ENCODE measurements around the gene ASTN2. TPM values are rescaled to one million over a fixed set of nuclear protein-coding genes. Genes with fewer than 3 reads are reported as not detected.

Gene ASTN2
- total and polyA plus RNA-seq, 3 donors from 2014 or later: 55.7 to 157 (median 117) TPM

- 63 to 78% methylated on average over 2 of the region's 2 CpGs for WGBS, 2 donors
- no peaks in the 10 kb centered on the region for H3K36me3 ChIP-seq (ENCODE audit: low read depth, missing control alignments)
- DNase-seq: no peak
- intact Hi-C loops (cut with DNase I; ENCODE audit: low total_unique reads): no loop called here
- H3K27ac ChIP-seq: no peak overlapping the region
- H3K9me3 ChIP-seq: no peaks in the 10 kb centered on the region
- H3K4me3 ChIP-seq: no peak overlapping the region
- H3K27me3 ChIP-seq: no peaks in the 10 kb centered on the region
- TF ChIP-seq CTCF (IDR thresholded peaks at IDR 0.05) (no peak), POLR2A (IDR thresholded peaks at IDR 0.05) (no peak)
- H3K4me1 ChIP-seq: no peaks in the 10 kb centered on the region
Observed at GRCh38 chr9:116720111-116720510, 694.7 kb downstream of the ASTN2 start.

DNA sequence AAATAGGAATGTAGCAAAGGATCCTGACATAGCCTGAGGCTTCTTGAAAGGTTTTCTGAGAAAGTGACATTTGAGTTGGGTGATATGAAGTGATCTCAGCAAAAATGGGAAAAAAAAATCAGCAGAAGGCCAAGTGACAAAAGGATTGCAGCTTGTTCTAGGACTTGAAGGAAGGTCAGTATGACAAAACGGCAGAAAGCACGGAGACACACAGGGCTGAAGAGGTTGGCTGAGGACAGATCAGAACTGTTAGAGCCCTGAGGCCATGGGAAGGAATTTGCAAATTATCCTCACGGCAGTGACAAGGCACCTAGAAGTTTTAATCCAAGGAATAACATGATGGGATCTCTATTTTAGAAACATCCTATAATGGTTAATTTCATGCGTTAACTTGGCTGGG, 696.7 kb downstream of the ASTN2 start:
- Histone ChIP-seq H3K9me3 (no peaks in the 10 kb centered on the region), H3K27me3 (no peaks in the 10 kb centered on the region), H3K27ac (no peak overlapping the region), H3K4me1 (no peaks in the 10 kb centered on the region), H3K4me3 (no peak overlapping the region), H3K36me3 (ENCODE audit: low read depth, missing control alignments) (no peaks in the 10 kb centered on the region)
- no peak for TF ChIP-seq POLR2A (IDR thresholded peaks at IDR 0.05)
- TF ChIP-seq CTCF (IDR thresholded peaks at IDR 0.05): no peak
- 85 to 91% methylated on average over 4 of the region's 4 CpGs for WGBS, 2 donors
- DNase-seq: no peak
- intact Hi-C loops (cut with DNase I; ENCODE audit: low total_unique reads): no loop called here

DNA sequence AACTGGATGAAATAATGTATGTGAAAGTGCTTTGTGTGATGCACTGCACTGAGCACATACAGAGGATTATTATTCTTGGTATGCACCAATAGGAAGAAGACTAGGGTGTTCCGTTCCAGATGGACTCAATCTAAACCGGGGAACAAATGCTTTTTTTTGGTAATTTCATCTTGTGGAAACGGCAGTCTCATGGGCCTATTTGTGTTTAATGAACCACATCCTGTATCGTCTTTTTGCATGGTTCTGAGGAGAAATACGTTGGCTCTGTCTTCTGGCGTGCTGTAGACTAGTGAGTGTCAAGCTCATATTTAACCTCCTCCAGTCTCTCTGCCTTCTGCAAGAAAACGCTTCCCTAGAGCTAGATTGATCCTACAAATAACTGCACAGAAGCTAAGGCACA, 697.7 kb downstream of the ASTN2 start:
- no peak for DNase-seq
- 35 to 58% methylated on average over 7 of the region's 7 CpGs for WGBS, 2 donors
- no peaks in the 10 kb centered on the region for H3K4me1 ChIP-seq
- no peak overlapping the region for H3K4me3 ChIP-seq
- TF ChIP-seq CTCF (IDR thresholded peaks at IDR 0.05) (no peak), POLR2A (IDR thresholded peaks at IDR 0.05) (no peak)
- no peaks in the 10 kb centered on the region for H3K36me3 ChIP-seq (ENCODE audit: low read depth, missing control alignments)
- intact Hi-C loops (cut with DNase I; ENCODE audit: low total_unique reads): no loop called here
- no peak overlapping the region for H3K27ac ChIP-seq
- H3K9me3 ChIP-seq: no peaks in the 10 kb centered on the region
- no peaks in the 10 kb centered on the region for H3K27me3 ChIP-seq

- Histone ChIP-seq H3K9me3 (no peaks in the 10 kb centered on the region), H3K4me3 (no peak overlapping the region), H3K27ac (no peak overlapping the region), H3K36me3 (ENCODE audit: low read depth, missing control alignments) (no peaks in the 10 kb centered on the region), H3K27me3 (no peaks in the 10 kb centered on the region), H3K4me1 (no peaks in the 10 kb centered on the region)
- DNase-seq: no peak
- intact Hi-C loops (cut with DNase I; ENCODE audit: low total_unique reads): no loop called here
- TF ChIP-seq POLR2A (IDR thresholded peaks at IDR 0.05): no peak
- TF ChIP-seq CTCF (IDR thresholded peaks at IDR 0.05): no peak
Observed at GRCh38 chr9:116716438-116716837, 698.4 kb downstream of the ASTN2 start.

GRCh38 chr9:116715751-116716150, 699.1 kb downstream of the ASTN2 start:
- DNase-seq: no peak
- intact Hi-C loops (cut with DNase I; ENCODE audit: low total_unique reads): no loop called here
- 96 to 97% methylated on average over 1 of the region's 1 CpG for WGBS, 2 donors
- TF ChIP-seq CTCF (IDR thresholded peaks at IDR 0.05): no peak
- no peak for TF ChIP-seq POLR2A (IDR thresholded peaks at IDR 0.05)
- H3K4me1 ChIP-seq: no peaks in the 10 kb centered on the region
- H3K9me3 ChIP-seq: no peaks in the 10 kb centered on the region
- no peaks in the 10 kb centered on the region for H3K36me3 ChIP-seq (ENCODE audit: low read depth, missing control alignments)
- H3K4me3 ChIP-seq: no peak overlapping the region
- H3K27ac ChIP-seq: no peak overlapping the region
- H3K27me3 ChIP-seq: no peaks in the 10 kb centered on the region

All from testis (tissue), 3 donors.